Activated B cell treated with CpG ODN at 0.5 μM for 24 hours (primary cell): Measurements from ENCODE around the gene ING5. TPM values are rescaled to one million over a fixed set of nuclear protein-coding genes. Genes with fewer than 3 reads are reported as not detected.

Experiments used
- ATAC-seq: fragments of 200-7000 bp; cut with Tn5 transposase; one replicate; pipeline ENCODE4 v1.10.0; 2021; ENCODE audit warnings: low read depth, mild to moderate bottlenecking, moderate library complexity
- CTCF ChIA-PET: fragments of 350-600 bp; sonication (Branson Sonifier 250); formaldehyde crosslinking; loops from one replicate; lab custom pipeline; 2021; ENCODE audit warnings: antibody characterized with exemption; lab: Charles Lee
- POLR2A ChIA-PET: fragments of 350-600 bp; sonication (Branson Sonifier 250); formaldehyde crosslinking; loops from one replicate; lab custom pipeline; 2021; ENCODE audit warnings: antibody characterized with exemption; lab: Charles Lee
- DNase-seq: peaks from one replicate; pipeline ENCODE4 v3.0.0; 2022
- H3K27ac Mint-ChIP-seq: one replicate; pipeline ENCODE4 v1.8.0; 2020; ENCODE audit warnings: mixed read lengths
- H3K27me3 Mint-ChIP-seq: one replicate; pipeline ENCODE4 v1.8.0; 2021; ENCODE audit warnings: mixed read lengths
- H3K36me3 Mint-ChIP-seq: one replicate; pipeline ENCODE4 v1.8.0; 2021; ENCODE audit warnings: low read depth, mixed read lengths
- H3K4me1 Mint-ChIP-seq: one replicate; pipeline ENCODE4 v1.8.0; 2021; ENCODE audit warnings: mixed read lengths
- H3K4me3 Mint-ChIP-seq: one replicate; pipeline ENCODE4 v1.8.0; 2020; ENCODE audit warnings: mild to moderate bottlenecking, mixed read lengths
- H3K9me3 Mint-ChIP-seq: one replicate; pipeline ENCODE4 v1.8.0; 2020; ENCODE audit warnings: mixed read lengths
- intact Hi-C: fragments of 100-400 bp; cut with micrococcal nuclease; formaldehyde crosslinking; loops from one replicate; pipeline ENCODE4 v1.15.1; 2024
- total RNA-seq: library from RNA; stranded (reverse); gene quantifications from 2 replicates; pipeline ENCODE4 v1.2.3, GENCODE V29; 2022
- TF ChIP-seq, protein P1 (sequence below): fragments of 200-600 bp; IDR thresholded peaks from one replicate; pipeline ENCODE4 v1.8.0; 2022; ENCODE audit warnings: antibody characterized with exemption, mild to moderate bottlenecking

ING5 gene
- total RNA-seq, 1 donor from 2014 or later: 61.1 TPM

DNA sequence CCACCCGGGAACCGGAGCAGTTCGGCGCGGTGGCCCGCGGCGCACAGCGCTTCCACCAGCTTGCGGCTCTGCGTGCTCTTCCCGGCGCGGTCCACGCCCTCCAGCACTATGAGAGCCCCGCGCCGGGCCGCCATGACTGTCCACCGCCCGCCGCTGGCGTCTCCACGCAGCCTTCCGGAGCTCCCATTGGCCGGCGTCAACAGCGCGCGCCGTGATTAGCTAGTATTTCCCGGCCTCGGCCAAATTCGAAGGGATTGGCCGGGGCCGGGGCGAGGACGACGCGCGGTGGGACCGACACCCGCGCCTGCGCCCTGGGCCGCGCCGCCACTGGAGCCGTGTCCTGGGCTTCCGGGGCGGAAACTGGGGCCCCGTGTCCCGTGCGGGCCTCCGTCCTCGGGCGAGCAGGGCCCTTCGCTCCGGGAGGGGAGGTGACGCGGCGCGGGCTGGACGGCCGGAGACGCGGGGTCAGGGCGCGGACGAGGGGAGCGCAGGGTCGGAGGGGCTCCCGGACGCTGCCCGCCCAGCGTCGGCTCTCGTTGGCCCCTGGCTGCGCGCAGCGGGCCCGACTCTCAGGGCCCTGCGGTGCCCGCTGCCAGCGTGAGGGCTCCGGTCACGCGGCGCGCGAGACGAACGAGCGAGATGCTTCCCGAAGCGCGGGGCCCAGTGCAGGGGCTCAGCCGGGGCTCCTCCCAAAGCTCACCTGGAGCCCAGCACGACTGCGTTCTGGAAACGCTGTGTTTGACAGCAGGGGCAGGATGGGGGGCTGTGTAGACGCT is 15.0 kb upstream of the ING5 start, which contains the start of gene DTYMK:
DTYMK (minus strand) TSS at position 166 of the 776 bp plus-strand sequence; CDS start at position 134, 32 bp downstream.
- peaks cover 28% of the 10 kb centered on the region for H3K4me1 Mint-ChIP-seq
- intact Hi-C loops: loop anchor here (1.0 to 5.0 kb wide), 6 partner anchors 15 to 330 kb away; partner anchors contain the start of genes ATG4B, D2HGDH, FARP2 and ING5
- H3K9me3 Mint-ChIP-seq: no peaks in the 10 kb centered on the region
- DNase-seq: peak; percentile 99
- H3K27ac Mint-ChIP-seq: peak within 1 kb of the TSS; percentile 87
- ChIA-PET POLR2A (interaction anchor here (0.5 to 3.5 kb wide), 15 partner anchors 13 to 371 kb away, joined by 3 to 117 read pairs (median 4); partner anchors contain the start of genes ATG4B, D2HGDH, HDLBP and ING5), CTCF (interaction anchor here (1.0 to 1.2 kb wide), 2 partner anchors 15 to 192 kb away, joined by 3 to 12 read pairs; partner anchors contain the start of gene ING5)
- H3K36me3 Mint-ChIP-seq: peaks cover 29% of the 10 kb centered on the region
- H3K27me3 Mint-ChIP-seq: no peaks in the 10 kb centered on the region
- H3K4me3 Mint-ChIP-seq: peak within 1 kb of the TSS; percentile 80
- TF ChIP-seq, protein P1, sequence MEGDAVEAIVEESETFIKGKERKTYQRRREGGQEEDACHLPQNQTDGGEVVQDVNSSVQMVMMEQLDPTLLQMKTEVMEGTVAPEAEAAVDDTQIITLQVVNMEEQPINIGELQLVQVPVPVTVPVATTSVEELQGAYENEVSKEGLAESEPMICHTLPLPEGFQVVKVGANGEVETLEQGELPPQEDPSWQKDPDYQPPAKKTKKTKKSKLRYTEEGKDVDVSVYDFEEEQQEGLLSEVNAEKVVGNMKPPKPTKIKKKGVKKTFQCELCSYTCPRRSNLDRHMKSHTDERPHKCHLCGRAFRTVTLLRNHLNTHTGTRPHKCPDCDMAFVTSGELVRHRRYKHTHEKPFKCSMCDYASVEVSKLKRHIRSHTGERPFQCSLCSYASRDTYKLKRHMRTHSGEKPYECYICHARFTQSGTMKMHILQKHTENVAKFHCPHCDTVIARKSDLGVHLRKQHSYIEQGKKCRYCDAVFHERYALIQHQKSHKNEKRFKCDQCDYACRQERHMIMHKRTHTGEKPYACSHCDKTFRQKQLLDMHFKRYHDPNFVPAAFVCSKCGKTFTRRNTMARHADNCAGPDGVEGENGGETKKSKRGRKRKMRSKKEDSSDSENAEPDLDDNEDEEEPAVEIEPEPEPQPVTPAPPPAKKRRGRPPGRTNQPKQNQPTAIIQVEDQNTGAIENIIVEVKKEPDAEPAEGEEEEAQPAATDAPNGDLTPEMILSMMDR: no peak
- peak; percentile 95 for ATAC-seq

DNA sequence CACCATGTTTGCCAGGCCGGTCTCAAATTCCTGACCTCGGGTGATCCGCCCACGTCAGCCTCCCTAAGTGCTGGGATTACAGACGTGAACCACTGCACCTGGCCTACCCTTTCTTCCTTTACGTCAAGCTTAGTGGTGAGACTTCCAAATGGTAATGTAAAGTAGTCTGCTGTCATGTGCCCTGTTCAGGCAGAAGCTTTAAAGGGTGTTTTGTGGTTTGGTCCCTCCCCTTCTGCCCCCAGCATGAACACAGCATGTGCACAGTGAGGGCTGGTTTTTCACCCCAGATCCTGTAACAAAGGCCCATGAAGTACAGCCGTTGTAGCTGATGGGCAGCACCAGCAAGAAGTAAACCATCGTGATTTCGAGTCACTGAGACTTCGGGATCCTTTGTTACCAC is 12.5 kb upstream of the ING5 start:
- H3K36me3 Mint-ChIP-seq: peaks cover 32% of the 10 kb centered on the region
- no peak overlapping the region for H3K27ac Mint-ChIP-seq
- POLR2A ChIA-PET: interaction anchor here (3.5 kb wide), 1 partner anchor 11 kb away, joined by 117 read pairs; the partner anchor contains the start of gene ING5
- H3K9me3 Mint-ChIP-seq: no peaks in the 10 kb centered on the region
- CTCF ChIA-PET: interaction anchor here (0.8 kb wide), 1 partner anchor 189 kb away, joined by 3 read pairs; no protein-coding TSS in a partner anchor
- TF ChIP-seq, protein P1: no peak
- H3K27me3 Mint-ChIP-seq: no peaks in the 10 kb centered on the region
- H3K4me3 Mint-ChIP-seq: no peak overlapping the region
- intact Hi-C loops: loop anchor here (5.0 kb wide), 1 partner anchor 332 kb away; the partner anchor contains the start of gene FARP2
- ATAC-seq (no peak), DNase-seq (no peak)
- peaks cover 27% of the 10 kb centered on the region for H3K4me1 Mint-ChIP-seq

DNA sequence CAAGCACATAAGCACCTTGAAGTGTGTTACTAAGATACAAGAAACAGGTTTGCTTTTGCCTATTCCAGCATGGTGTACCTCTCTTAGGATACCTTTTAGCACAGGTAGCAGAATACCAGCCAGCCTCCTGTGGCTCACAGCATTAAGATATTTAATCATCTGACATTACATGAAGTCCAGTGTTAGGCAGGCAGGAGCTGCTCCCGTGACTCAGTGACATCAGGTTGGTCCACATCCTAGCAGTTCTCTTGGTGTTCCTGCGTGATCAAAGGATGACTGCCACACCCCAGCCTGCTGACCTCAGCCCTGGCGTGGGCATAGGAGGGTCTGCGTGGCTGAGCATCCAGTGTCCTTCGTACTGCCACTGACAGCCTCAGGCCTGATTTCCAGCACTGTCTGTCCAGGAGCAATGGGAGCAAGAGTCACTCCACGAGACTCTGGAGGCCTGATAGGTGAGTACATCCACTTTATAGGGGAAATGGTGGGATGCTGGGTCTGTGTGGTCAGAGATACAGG is 11.6 kb upstream of the ING5 start:
- no peak overlapping the region for H3K27ac Mint-ChIP-seq
- peaks cover 36% of the 10 kb centered on the region for H3K36me3 Mint-ChIP-seq
- POLR2A ChIA-PET: no interaction called here
- CTCF ChIA-PET: no interaction called here
- no peaks in the 10 kb centered on the region for H3K27me3 Mint-ChIP-seq
- DNase-seq (no peak), ATAC-seq (no peak)
- intact Hi-C loops: no loop called here
- TF ChIP-seq, protein P1: no peak
- H3K4me3 Mint-ChIP-seq: no peak overlapping the region
- H3K4me1 Mint-ChIP-seq: peaks cover 26% of the 10 kb centered on the region
- H3K9me3 Mint-ChIP-seq: no peaks in the 10 kb centered on the region

DNA sequence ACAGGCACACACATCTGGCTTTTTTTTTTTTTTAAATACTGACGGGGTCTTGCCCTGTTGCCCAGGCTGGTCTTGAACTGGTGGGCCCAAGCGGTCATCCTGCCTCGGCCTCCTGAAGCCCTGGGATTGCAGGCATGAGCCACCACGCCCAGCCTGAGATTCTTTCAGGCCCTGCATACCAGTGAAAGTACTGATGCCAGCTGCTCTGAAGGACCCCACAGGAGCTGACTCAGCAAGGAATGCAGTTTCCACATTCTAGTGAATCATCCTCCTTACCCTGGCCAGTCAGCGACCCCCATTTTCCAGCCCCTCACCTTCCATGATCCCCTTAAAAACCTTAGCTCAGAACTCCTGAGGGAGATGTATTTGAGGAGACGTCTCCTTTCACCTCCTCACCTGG is 9.4 kb upstream of the ING5 start:
- Mint-ChIP-seq H3K9me3 (no peaks in the 10 kb centered on the region), H3K36me3 (peaks cover 39% of the 10 kb centered on the region), H3K4me1 (peaks cover 17% of the 10 kb centered on the region), H3K27me3 (no peaks in the 10 kb centered on the region), H3K27ac (no peak overlapping the region), H3K4me3 (no peak overlapping the region)
- TF ChIP-seq, protein P1: no peak
- intact Hi-C loops: no loop called here
- ChIA-PET POLR2A (interaction anchor here (1.6 kb wide), 1 partner anchor 10 kb away, joined by 6 read pairs; the partner anchor contains the start of gene ING5), CTCF (no interaction called here)
- no peak for DNase-seq
- ATAC-seq: no peak

DNA sequence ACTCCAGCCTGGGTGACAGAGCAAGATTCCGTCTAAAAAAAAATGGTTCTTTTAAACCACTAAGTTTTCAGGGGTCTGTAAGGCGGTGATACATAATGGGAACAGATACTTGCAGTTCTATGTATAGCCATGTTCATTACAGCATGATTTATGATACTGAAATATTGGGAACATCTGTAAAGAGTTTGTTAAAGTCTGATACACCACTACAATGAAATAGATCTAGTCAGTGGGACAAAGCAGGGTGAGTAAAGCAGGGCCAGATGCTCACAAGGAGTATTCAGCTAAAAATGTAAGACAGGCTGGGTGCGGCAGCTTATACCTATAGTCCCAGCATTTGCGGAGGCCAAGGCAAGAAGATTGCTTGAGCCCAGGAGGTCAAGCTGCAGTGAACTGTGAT is 6.2 kb upstream of the ING5 start:
- ChIA-PET CTCF (no interaction called here), POLR2A (no interaction called here)
- Mint-ChIP-seq H3K9me3 (no peaks in the 10 kb centered on the region), H3K36me3 (peaks cover 27% of the 10 kb centered on the region), H3K4me1 (peaks cover 7% of the 10 kb centered on the region), H3K27me3 (no peaks in the 10 kb centered on the region), H3K4me3 (no peak overlapping the region), H3K27ac (no peak overlapping the region)
- no peak for DNase-seq
- no peak for ATAC-seq
- intact Hi-C loops: no loop called here
- TF ChIP-seq, protein P1: no peak
